ENCODE data around the gene CKM.

Gene CKM

DNA sequence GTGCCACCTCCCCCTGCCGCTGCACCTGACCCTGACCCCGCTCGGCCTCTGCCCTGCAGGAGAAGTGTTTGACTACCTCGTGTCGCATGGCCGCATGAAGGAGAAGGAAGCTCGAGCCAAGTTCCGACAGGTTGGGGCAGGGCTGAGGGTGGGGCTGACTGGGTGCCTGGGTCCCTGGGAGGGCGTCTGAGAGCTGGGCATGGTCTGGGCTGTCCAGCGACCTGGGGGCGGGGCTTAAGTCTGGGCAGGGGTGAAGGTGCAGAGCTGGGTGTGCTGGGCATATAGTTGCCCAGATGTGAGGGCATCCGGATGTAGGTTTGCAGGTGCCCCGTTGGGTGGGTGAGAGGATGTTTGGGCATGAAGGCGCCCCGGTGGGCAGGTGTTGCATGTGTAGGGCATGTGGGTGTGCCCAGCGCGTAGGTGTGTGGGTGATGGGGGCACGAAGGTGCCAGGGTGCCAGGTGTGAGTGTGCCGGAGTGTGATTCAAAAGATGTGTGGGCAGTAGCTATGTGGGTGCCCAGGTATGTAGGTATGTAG lies 57.8 kb downstream of the CKM start:
- H3K4me3 ChIP-seq (ENCODE audit: low read depth, low read length), result no peak overlapping the region
- TF ChIP-seq, protein P1, sequence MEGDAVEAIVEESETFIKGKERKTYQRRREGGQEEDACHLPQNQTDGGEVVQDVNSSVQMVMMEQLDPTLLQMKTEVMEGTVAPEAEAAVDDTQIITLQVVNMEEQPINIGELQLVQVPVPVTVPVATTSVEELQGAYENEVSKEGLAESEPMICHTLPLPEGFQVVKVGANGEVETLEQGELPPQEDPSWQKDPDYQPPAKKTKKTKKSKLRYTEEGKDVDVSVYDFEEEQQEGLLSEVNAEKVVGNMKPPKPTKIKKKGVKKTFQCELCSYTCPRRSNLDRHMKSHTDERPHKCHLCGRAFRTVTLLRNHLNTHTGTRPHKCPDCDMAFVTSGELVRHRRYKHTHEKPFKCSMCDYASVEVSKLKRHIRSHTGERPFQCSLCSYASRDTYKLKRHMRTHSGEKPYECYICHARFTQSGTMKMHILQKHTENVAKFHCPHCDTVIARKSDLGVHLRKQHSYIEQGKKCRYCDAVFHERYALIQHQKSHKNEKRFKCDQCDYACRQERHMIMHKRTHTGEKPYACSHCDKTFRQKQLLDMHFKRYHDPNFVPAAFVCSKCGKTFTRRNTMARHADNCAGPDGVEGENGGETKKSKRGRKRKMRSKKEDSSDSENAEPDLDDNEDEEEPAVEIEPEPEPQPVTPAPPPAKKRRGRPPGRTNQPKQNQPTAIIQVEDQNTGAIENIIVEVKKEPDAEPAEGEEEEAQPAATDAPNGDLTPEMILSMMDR (IDR thresholded peaks at IDR 0.05; ENCODE audit: borderline replicate concordance, insufficient read depth, low read depth, low read length), result no peak

DNA sequence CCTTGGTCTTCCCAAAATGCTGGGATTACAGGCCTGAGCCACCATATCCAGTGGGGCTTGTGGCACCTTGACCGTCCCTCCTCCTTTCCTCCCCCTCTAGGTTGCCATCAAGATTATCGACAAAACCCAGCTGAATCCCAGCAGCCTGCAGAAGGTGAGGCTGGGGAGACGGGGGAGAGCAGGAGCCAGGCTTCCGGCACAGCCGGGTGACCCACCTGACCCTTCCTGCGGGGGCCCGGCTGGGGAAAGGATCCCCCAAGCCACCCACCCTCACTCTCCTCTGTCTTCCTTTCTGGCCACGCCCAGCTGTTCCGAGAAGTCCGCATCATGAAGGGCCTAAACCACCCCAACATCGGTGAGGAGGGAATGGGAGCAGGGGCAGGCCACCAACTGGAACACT lies 59.7 kb downstream of the CKM start:
- TF ChIP-seq, protein P1 (IDR thresholded peaks at IDR 0.05; ENCODE audit: borderline replicate concordance, insufficient read depth, low read depth, low read length), result no peak

GRCh38 chr19:45262570-45262969 lies 60.1 kb downstream of the CKM start:
- H3K4me3 ChIP-seq (ENCODE audit: low read depth, low read length), result no peak overlapping the region
- TF ChIP-seq, protein P1 (IDR thresholded peaks at IDR 0.05; ENCODE audit: borderline replicate concordance, insufficient read depth, low read depth, low read length), result no peak

More for the DNA sequence above, 59.7 kb downstream of the CKM start:
- H3K4me3 ChIP-seq (ENCODE audit: low read depth, low read length), result no peak overlapping the region

GRCh38 chr19:45258862-45259261 lies 63.8 kb downstream of the CKM start:
- H3K4me3 ChIP-seq (ENCODE audit: low read depth, low read length), result no peak overlapping the region
- TF ChIP-seq, protein P1 (IDR thresholded peaks at IDR 0.05; ENCODE audit: borderline replicate concordance, insufficient read depth, low read depth, low read length), result no peak

GRCh38 chr19:45256836-45257235 lies 65.8 kb downstream of the CKM start:
- TF ChIP-seq, protein P1 (IDR thresholded peaks at IDR 0.05; ENCODE audit: borderline replicate concordance, insufficient read depth, low read depth, low read length), result no peak
- no peak overlapping the region for H3K4me3 ChIP-seq (ENCODE audit: low read depth, low read length)

All from GM12875 (cell line).